Uterus (tissue), 2 donors: ENCODE results near the gene CARD11.

Experiments used
- CTCF ChIP-seq, 4 experiments: fragments of 200-600 bp in 2 of 4; fragments of 450-650 bp in 2 of 4; sonication (generic) in 2 of 4; IDR thresholded peaks; one replicate each; pipeline ENCODE4 v1.5.1; 2016 to 2019; ENCODE audit warnings: antibody characterized with exemption in 4 of 4, mild to moderate bottlenecking in 2 of 4, moderate library complexity in 1 of 4
- POLR2A ChIP-seq, 2 donors: fragments of 450-650 bp; IDR thresholded peaks; one replicate each; pipeline ENCODE4 v1.6.1; 2016; ENCODE audit warnings: antibody characterized with exemption in 2 of 2, mild to moderate bottlenecking in 1 of 2, moderate library complexity in 1 of 2

GRCh38 chr7:2892549-2892948 lies 151.1 kb downstream of the CARD11 start:
- TF ChIP-seq CTCF (IDR thresholded peaks at IDR 0.05) = no peak
- no peak for TF ChIP-seq POLR2A (IDR thresholded peaks at IDR 0.05)
